GM18526 (cell line): ENCODE measurements around the gene SEC16A.
A peak's percentile ranks its signal among the peaks of the same experiment; 100 is the strongest.

ENCODE experiments used
- POLR2A ChIP-seq: IDR thresholded peaks from 3 replicates; pipeline ENCODE4 v1.6.1; 2011; ENCODE audit not compliant: insufficient read length; ENCODE audit errors: extremely low read depth

SEC16A gene

DNA sequence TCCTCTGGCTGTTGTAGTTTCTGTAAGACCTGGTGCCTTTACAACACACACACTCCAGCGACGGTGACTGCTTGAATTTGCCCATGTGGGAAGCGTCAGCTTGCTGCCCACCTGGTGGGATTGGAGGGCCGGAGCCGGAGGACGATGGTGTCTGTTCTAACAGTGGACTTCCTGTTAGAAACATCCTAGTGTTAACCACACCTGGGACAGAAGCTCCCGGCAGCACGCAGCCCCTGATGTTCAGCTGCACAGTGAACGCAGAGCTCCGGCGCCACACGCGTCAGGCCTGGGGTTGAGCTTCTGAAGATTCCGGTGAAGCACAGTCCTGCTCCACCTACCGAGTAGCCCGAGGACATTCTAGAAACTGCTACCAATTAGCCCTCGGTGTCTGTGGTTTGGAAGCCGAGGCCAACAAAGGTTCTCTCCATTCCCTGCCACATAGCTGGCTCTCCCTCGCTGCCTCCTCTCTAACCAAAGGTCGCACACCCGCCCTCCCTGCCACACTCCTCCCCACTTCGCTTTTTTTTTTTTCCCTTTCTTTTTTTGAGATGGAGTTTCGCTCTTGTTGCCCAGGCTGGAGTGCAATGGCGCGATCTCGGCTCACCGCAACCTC lies 58.0 kb downstream of the SEC16A start:
- no peak for TF ChIP-seq POLR2A

GRCh38 chr9:136423432-136424146 lies 59.3 kb downstream of the SEC16A start:
- no peak for TF ChIP-seq POLR2A

DNA sequence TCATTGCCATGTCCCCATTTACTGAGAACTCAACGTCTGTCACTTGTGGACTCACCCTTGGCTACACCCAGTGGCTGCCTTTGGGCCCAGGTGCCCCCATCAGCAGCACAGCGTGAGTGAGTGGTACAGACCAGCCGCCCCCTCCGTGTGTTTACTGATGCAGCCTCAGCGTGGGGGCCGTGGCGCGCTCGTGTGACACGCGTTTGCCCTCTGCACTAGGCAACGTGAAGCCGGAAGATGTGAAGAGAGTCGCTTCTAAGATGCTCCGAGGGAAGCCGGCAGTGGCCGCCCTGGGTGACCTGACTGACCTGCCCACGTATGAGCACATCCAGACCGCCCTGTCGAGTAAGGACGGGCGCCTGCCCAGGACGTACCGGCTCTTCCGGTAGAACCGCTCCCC lies 60.0 kb downstream of the SEC16A start:
- TF ChIP-seq POLR2A = no peak

- no peak for TF ChIP-seq POLR2A
Measured at GRCh38 chr9:136421791-136422190, 61.0 kb downstream of the SEC16A start.

DNA sequence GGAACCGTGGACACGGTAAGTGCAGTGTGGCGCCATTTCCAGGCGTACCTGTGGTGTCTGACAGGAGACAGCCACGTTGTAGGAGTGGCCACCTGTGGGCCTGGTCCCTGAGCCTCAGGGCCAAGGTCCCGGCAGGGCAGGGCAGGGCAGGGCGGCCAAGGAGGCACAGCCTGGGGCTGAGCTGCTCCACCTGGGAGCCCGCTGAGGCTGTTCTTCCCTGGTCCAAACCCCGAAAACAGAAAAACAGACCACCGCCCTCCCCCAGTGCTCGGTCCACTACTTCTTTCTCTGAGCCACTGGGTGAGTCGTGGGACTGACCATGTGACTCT lies 63.8 kb downstream of the SEC16A start:
- TF ChIP-seq POLR2A = no peak

DNA sequence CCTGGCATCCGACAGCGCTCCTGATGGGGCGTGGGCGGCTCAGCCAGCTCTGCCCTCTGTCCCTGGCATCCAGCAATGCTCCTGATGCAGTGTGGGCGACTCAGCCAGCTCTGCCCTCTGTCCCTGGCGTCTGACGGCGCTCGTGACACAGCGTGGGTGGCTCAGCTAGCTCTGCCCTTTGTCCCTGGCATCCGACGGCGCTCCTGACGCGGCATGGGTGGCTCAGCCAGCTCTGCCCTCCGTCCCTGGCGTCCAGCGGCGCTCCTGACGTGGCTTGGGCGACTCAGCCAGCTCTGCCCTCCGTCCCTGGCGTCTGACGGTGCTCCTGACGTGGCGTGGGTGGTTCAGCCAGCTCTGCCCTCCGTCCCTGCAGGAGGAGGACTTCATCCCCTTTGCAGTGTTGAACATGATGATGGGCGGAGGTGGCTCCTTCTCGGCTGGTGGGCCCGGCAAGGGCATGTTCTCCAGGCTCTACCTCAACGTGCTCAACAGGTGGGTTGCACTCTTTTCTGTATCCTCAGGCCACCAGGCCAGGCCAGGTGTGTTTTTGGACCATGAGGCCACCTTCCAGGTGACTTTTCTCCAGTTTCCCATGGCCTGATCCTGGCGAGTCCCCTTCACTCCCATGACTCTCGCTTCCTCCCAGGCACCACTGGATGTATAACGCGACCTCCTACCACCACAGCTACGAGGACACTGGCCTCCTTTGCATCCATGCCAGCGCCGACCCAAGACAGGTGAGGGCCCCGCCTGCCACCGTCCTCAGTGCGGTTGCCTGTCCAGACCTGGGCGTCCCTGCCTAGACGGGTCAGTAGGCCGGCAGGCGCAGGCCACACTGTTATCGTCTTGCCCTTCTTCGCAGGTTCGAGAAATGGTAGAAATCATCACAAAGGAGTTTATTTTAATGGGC lies 64.4 kb downstream of the SEC16A start:
- no peak for TF ChIP-seq POLR2A

GRCh38 chr9:136416914-136417313 lies 65.9 kb downstream of the SEC16A start:
- TF ChIP-seq POLR2A = no peak

DNA sequence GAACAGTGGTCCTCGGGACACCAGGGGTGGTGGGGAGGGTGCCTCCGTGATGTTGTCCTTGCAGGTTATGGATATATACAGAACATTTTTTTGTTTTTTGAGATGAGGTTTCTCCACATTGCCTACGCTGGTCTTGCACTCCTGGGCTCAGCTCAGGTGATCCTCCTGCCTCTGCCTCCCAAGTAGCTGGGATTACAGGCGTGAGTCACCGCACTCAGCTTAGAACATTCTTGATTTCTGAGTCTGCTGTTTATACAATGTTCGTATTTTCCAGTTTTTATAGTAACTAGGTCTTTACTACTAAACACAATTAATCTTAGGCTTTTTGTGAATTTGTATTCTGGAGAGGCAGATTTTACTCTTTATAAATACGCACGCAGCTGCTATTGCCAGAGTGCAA lies 66.4 kb downstream of the SEC16A start:
- no peak for TF ChIP-seq POLR2A

DNA sequence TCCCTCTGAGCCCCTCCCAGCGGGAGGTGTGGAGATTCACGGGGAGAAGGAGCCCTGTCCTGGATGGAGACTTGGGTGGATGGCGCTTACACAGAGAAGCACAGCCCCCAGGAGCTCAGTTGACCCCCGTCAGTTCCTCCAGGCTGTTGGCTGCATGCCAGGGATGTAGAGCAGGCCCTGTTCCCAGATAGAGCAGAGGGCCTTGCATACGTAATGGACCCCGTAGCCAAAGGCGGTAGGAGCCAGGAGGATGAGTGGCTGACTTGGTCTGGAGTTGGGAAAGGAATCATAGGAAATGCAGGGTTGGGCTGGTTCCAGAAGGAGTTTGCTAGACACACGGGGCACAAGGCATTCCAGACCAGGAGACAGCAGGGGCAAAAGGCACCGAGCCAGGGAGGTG lies 69.9 kb downstream of the SEC16A start:
- no peak for TF ChIP-seq POLR2A

DNA sequence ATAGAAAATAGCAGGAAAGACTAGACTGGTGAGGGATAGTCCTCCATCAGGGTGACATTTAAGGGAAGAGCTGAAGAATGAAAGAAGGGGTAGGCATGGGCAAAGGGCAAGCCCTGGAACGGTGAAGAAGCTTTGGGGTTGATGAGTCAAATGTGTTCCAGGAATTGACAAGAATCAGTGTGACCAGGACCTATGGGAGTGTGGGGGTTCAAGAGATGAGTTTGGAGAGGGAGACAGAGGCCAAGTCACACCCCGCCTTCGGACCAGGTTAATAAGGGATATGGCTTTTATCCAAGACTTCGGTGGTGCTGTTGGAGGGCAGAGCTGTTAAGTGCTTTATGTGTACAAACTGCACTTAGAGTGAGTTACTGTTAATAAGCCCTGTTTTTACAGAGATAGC lies 71.5 kb downstream of the SEC16A start:
- no peak for TF ChIP-seq POLR2A

- peak; percentile 94 for TF ChIP-seq POLR2A
Measured at GRCh38 chr9:136410500-136411287, 72.1 kb downstream of the SEC16A start, which contains the start of the genes ENTR1 and PMPCA. Gene ENTR1, minus strand, starts transcription at chr9:136410614. Its CDS starts 217 bp downstream, at chr9:136410397. Gene PMPCA, plus strand, starts transcription at chr9:136410658. Its CDS starts 11 bp downstream, at chr9:136410669.

- TF ChIP-seq POLR2A = no peak
Measured at GRCh38 chr9:136409557-136410455, 73.0 kb downstream of the SEC16A start.

- no peak for TF ChIP-seq POLR2A
Measured at GRCh38 chr9:136407911-136408310, 74.9 kb downstream of the SEC16A start.

- TF ChIP-seq POLR2A = no peak
Measured at GRCh38 chr9:136405481-136405880, 77.4 kb downstream of the SEC16A start.
